K562 (cell line): ENCODE data around the gene RFNG. TPM values are rescaled to one million over a fixed set of nuclear protein-coding genes. Genes with fewer than 3 reads are reported as not detected.
A peak's percentile ranks its signal among the peaks of the same experiment; 100 is the strongest.

Experiments used
- ATAC-seq: fragments of 200-7000 bp; cut with Tn5 transposase; 3 replicates; pipeline ENCODE4 v1.9.1; 2020; ENCODE audit warnings: moderate library complexity
- BruUV-seq: library from RNA; stranded (reverse); fragments of 400-500 nt; replicated peaks from 2 replicates; lab custom pipeline; 2021; lab: Mats Ljungman, UMichigan
- CTCF ChIA-PET: fragments of 300-600 bp; formaldehyde crosslinking; extraction: SDS; loops from one replicate; lab custom pipeline; 2021; ENCODE audit warnings: low intra/inter-chr PET ratio; lab: Yijun Ruan, JAX
- POLR2A ChIA-PET: fragments of 300-600, 350-650 bp; sonication (Branson Sonifier 250); formaldehyde crosslinking; extraction: SDS; loops from one replicate; lab custom pipeline; 2021; ENCODE audit warnings: antibody characterized with exemption, inconsistent platforms; lab: Yijun Ruan, JAX
- DNase-seq, 4 experiments: peaks; one replicate each; pipeline versions ENCODE4 v3.0.0 to v3.0.0-alpha.2; 2011 to 2018; ENCODE audit warnings: low spot score in 3 of 4, mixed read lengths in 3 of 4; ENCODE audit errors: extremely low read depth in 1 of 4
- FAIRE-seq: peaks from 2 replicates; lab custom pipeline; 2011; peaks lifted over from hg19 to GRCh38; lab: Jason Lieb, UNC
- H2AFZ ChIP-seq: 2 replicates; pipeline ENCODE4 v1.6.0; 2011; ENCODE audit warnings: low read depth, low read length, control low read depth, inconsistent platforms
- H3K27ac ChIP-seq: fragments of 200-600 bp; 3 replicates; pipeline ENCODE4 v1.8.0; 2011; ENCODE audit warnings: low read depth, mild to moderate bottlenecking, control low read depth, inconsistent platforms, low read length, moderate library complexity, mixed read lengths; ENCODE audit errors: extremely low read depth
- H3K27me3 ChIP-seq, 2 experiments: fragments of 300-600 bp in 1 of 2; 2 replicates in 1 of 2; 3 replicates in 1 of 2; pipeline versions ENCODE4 v1.6.0 to v1.8.0; 2011; ENCODE audit warnings: inconsistent platforms in 2 of 2, low read length in 2 of 2, mild to moderate bottlenecking in 1 of 2, mixed read lengths in 1 of 2, moderate library complexity in 1 of 2; ENCODE audit not compliant: control insufficient read depth in 2 of 2, insufficient read depth in 2 of 2
- H3K36me3 ChIP-seq: fragments of 300-600 bp; 3 replicates; pipeline ENCODE4 v1.8.0; 2011; ENCODE audit warnings: mild to moderate bottlenecking, low read length, inconsistent platforms; ENCODE audit not compliant: control insufficient read depth, insufficient read depth
- H3K4me1 ChIP-seq, 2 experiments: fragments of 200-600 bp in 1 of 2; replicated peaks in 1 of 2; 2 replicates in 1 of 2; 3 replicates in 1 of 2; pipeline versions ENCODE4 v1.5.1 to v1.8.0; 2011; ENCODE audit warnings: inconsistent platforms in 2 of 2, low read length in 2 of 2, mild to moderate bottlenecking in 1 of 2, mixed read lengths in 1 of 2, moderate library complexity in 1 of 2; ENCODE audit not compliant: control insufficient read depth in 2 of 2, insufficient read depth in 2 of 2
- H3K4me2 ChIP-seq: 2 replicates; pipeline ENCODE4 v1.6.1; 2011; ENCODE audit warnings: low read length, control low read depth, inconsistent platforms, mixed read lengths; ENCODE audit not compliant: insufficient read depth
- H3K4me3 ChIP-seq: fragments of 200-600 bp; sonication (generic), shearing (Covaris generic); 2 replicates; pipeline ENCODE4 v1.5.1; 2016; ENCODE audit warnings: control low read depth, inconsistent platforms
- H3K79me2 ChIP-seq: fragments of 200-600 bp; 3 replicates; pipeline ENCODE4 v1.8.0; 2011; ENCODE audit warnings: low read length, inconsistent platforms; ENCODE audit not compliant: control insufficient read depth, insufficient read depth
- H3K9ac ChIP-seq, 2 experiments: 2 replicates each; pipeline versions ENCODE4 v1.6.0 to v1.6.1; 2011; ENCODE audit warnings: low read depth in 2 of 2, low read length in 2 of 2, control low read depth in 1 of 2, inconsistent platforms in 1 of 2, mild to moderate bottlenecking in 1 of 2, mixed read lengths in 1 of 2; ENCODE audit not compliant: insufficient read depth in 1 of 2
- H3K9me1 ChIP-seq: one replicate; pipeline ENCODE4 v1.6.0; 2011; ENCODE audit warnings: inconsistent platforms, mild to moderate bottlenecking, low read length, moderate library complexity; ENCODE audit not compliant: control insufficient read depth, insufficient read depth
- H3K9me3 ChIP-seq: replicated peaks from 2 replicates; pipeline ENCODE4 v1.5.1; 2011; ENCODE audit warnings: low read depth, low read length, inconsistent platforms; ENCODE audit not compliant: control insufficient read depth, insufficient read depth
- H4K20me1 ChIP-seq: replicated peaks from 2 replicates; pipeline ENCODE4 v1.6.1; 2011; ENCODE audit warnings: low read length, inconsistent platforms, mixed read lengths; ENCODE audit not compliant: control insufficient read depth, insufficient read depth
- ELK3 ChIP-seq: fragments of 450-650 bp; formaldehyde crosslinking; IDR thresholded peaks from 2 replicates; pipeline ENCODE4 v1.4.0; 2020; ENCODE audit warnings: mild to moderate bottlenecking
- GATAD2A ChIP-seq: fragments of 450-650 bp; IDR thresholded peaks from 2 replicates; pipeline ENCODE4 v1.6.1; 2017
- POLR2AphosphoS5 ChIP-seq: IDR thresholded peaks from 2 replicates; pipeline ENCODE4 v1.6.1; 2011; ENCODE audit warnings: mild to moderate bottlenecking, low read depth, low read length, moderate library complexity; ENCODE audit not compliant: control insufficient read depth, insufficient read depth
- PREB ChIP-seq: sonication (generic); formaldehyde crosslinking; IDR thresholded peaks from 2 replicates; pipeline ENCODE4 v1.8.1; 2023; ENCODE audit warnings: mild to moderate bottlenecking, missing genetic modification reagents
- ZBTB33 ChIP-seq: sonication (generic); formaldehyde crosslinking; IDR thresholded peaks from 2 replicates; pipeline ENCODE4 v1.8.1; 2023; ENCODE audit warnings: mild to moderate bottlenecking, missing genetic modification reagents
- ZNF518B ChIP-seq: fragments of 250-450 bp; sonication (Bioruptor Pico); IDR thresholded peaks from 2 replicates; pipeline ENCODE4 v1.5.0; 2021; ENCODE audit warnings: mild to moderate bottlenecking, moderate library complexity
- ZNF76 ChIP-seq: fragments of 250-450 bp; sonication (Bioruptor Pico); IDR thresholded peaks from 2 replicates; pipeline ENCODE4 v1.4.0; 2020; ENCODE audit warnings: mild to moderate bottlenecking, moderate library complexity, borderline replicate concordance
- WGBS: fragments of 100-300 bp; shearing (Covaris generic); methylation state at CpG from one replicate; pipeline ENCODE4 v1.1.6; 2016; ENCODE audit warnings: low coverage, mixed read lengths; ENCODE audit not compliant: insufficient coverage; ENCODE audit errors: missing lambda C conversion rate; 5-methylcytosine and 5-hydroxymethylcytosine counted together
- in situ Hi-C: fragments of 300-500 bp; cut with MboI; formaldehyde crosslinking; loops from 4 replicates; pipeline ENCODE4 v1.15.0; 2018; ENCODE audit warnings: inconsistent platforms, mixed read lengths
- intact Hi-C: fragments of 100-400 bp; cut with micrococcal nuclease; formaldehyde crosslinking; loops from 2 replicates; pipeline ENCODE4 v1.14.2; 2022
- polyA plus RNA-seq, 8 experiments: library from polyadenylated mRNA; depleted of rRNA in 4 of 8; stranded (reverse) in 5 of 8; unstranded in 3 of 8; fragments of >200 nt; fragmentation: Nextera tagmentation in 2 of 8; fragmentation: Illumina TruSeq in 1 of 8; extraction: Ambion mirVana in 2 of 8; extraction: Trizol in 1 of 8; gene quantifications; 2 replicates each; pipeline versions ENCODE4 v1.2.1 to v1.2.3, GENCODE V29; 2011 to 2014; ENCODE audit warnings: inconsistent platforms in 1 of 8, missing spikeins in 1 of 8
- total RNA-seq, 7 experiments: library from RNA; depleted of rRNA in 6 of 7; stranded (reverse); fragments of >200 nt in 6 of 7; fragmentation: Illumina TruSeq in 2 of 7; extraction: Trizol in 2 of 7; gene quantifications; 2 replicates each; pipeline versions ENCODE4 v1.2.1 to v1.2.3, GENCODE V29; 2011 to 2021; ENCODE audit warnings: low replicate concordance in 1 of 7

The RFNG gene
- total and polyA plus RNA-seq, 9 of the 15 experiments (the other 6 are each of a cell fraction or from before 2014, with no cell fraction given): 0.32 to 32.8 (median 9.5) TPM

- FAIRE-seq (no peak), DNase-seq (no peak), ATAC-seq (no peak)
- intact Hi-C loops (no loop called here), in situ Hi-C loops (no loop called here)
- Histone ChIP-seq H4K20me1 (peaks cover 38% of the 10 kb centered on the region), H3K36me3 (peaks cover 90% of the 10 kb centered on the region), H2AFZ (no peak overlapping the region), H3K9me3 (no peaks in the 10 kb centered on the region), H3K9ac (peak overlapping the region in 1 of 2 experiments; percentile 70; a peak in 1 of 4 replicates), H3K27me3 (no peaks in the 10 kb centered on the region), H3K4me3 (no peak overlapping the region), H3K4me1 (peaks cover 14 to 76% of the 10 kb centered on the region in 2 experiments; a peak in 4 of 5 replicates), H3K79me2 (peaks cover 69% of the 10 kb centered on the region), H3K4me2 (no peak overlapping the region), H3K27ac (no peak overlapping the region), H3K9me1 (no peaks in the 10 kb centered on the region)
- no TSS peak for BruUV-seq
- TF ChIP-seq ELK3 (CRISPR knock-in tag) (no peak), ZNF518B (CRISPR knock-in tag) (no peak), POLR2AphosphoS5 (0 out of 2 replicates have a peak, but pooled peaks have one; percentile 0), ZNF76 (no peak), GATAD2A (no peak), ZBTB33 (CRISPR knock-in tag) (no peak), PREB (no peak)
- ChIA-PET POLR2A (interaction anchor here (0.7 to 1.2 kb wide), 4 partner anchors 10 to 29 kb away, joined by 3 to 5 read pairs (median 4); no protein-coding TSS in a partner anchor), CTCF (interaction anchor here (0.7 kb wide), 1 partner anchor 60 kb away, joined by 3 read pairs; no protein-coding TSS in a partner anchor)
- WGBS: 97% methylated on average over 9 of the region's 20 CpGs
Observed at GRCh38 chr17:82092628-82092994, 41.0 kb upstream of the RFNG start.
